CD4-positive, alpha-beta T cell (primary cell): ENCODE data around the gene CLCN2. TPM values are rescaled to one million over a fixed set of nuclear protein-coding genes. Genes with fewer than 3 reads are reported as not detected.
A peak's percentile ranks its signal among the peaks of the same experiment; 100 is the strongest.

Experiments
- ATAC-seq: fragments of 200-7000 bp; cut with Tn5 transposase; one replicate; pipeline ENCODE4 v1.10.0; 2022; ENCODE audit warnings: mild to moderate bottlenecking; ENCODE audit not compliant: poor library complexity
- CTCF ChIA-PET: fragments of 350-600 bp; sonication (Branson Sonifier 250); formaldehyde crosslinking; loops from one replicate; lab custom pipeline; 2021; ENCODE audit warnings: antibody characterized with exemption, inconsistent platforms; lab: Charles Lee
- POLR2A ChIA-PET: fragments of 350-600 bp; sonication (Branson Sonifier 250); formaldehyde crosslinking; loops from one replicate; lab custom pipeline; 2021; ENCODE audit warnings: antibody characterized with exemption, inconsistent platforms; lab: Charles Lee
- DNase-seq, 14 experiments: peaks; one replicate each; pipeline ENCODE4 v3.0.0-alpha.2; 2013 to 2020; ENCODE audit warnings: mixed read lengths in 2 of 14
- H3K27ac ChIP-seq, 2 donors: one replicate each; pipeline versions ENCODE4 v1.5.1 to v1.7.0; 2013; ENCODE audit warnings: low read length in 2 of 2, low read depth in 1 of 2, mild to moderate bottlenecking in 1 of 2
- H3K27me3 ChIP-seq, 2 experiments: 1 replicate in 1 of 2; 2 replicates in 1 of 2; pipeline versions ENCODE4 v1.6.1 to v1.7.0; 2013; ENCODE audit warnings: low read length in 2 of 2, control low read depth in 1 of 2, mild to moderate bottlenecking in 1 of 2, moderate library complexity in 1 of 2; ENCODE audit not compliant: insufficient read depth in 2 of 2, control insufficient read depth in 1 of 2
- H3K36me3 ChIP-seq: one replicate; pipeline ENCODE4 v1.6.1; 2013; ENCODE audit warnings: low read length, control low read depth; ENCODE audit not compliant: insufficient read depth
- H3K4me1 ChIP-seq: one replicate; pipeline ENCODE4 v1.6.1; 2013; ENCODE audit warnings: low read length, control low read depth; ENCODE audit not compliant: insufficient read depth
- H3K4me3 ChIP-seq: one replicate; pipeline ENCODE4 v1.5.1; 2013; ENCODE audit warnings: mild to moderate bottlenecking, low read length, moderate library complexity
- H3K9me3 ChIP-seq, 2 experiments: 1 replicate in 1 of 2; 2 replicates in 1 of 2; pipeline versions ENCODE4 v1.6.1 to v1.7.0; 2013; ENCODE audit warnings: low read length in 2 of 2, mild to moderate bottlenecking in 2 of 2, control low read depth in 1 of 2, moderate library complexity in 1 of 2; ENCODE audit not compliant: control insufficient read depth in 1 of 2, insufficient read depth in 1 of 2
- H3K27ac Mint-ChIP-seq: one replicate; pipeline ENCODE4 v1.8.0; 2020; ENCODE audit warnings: mixed read lengths
- H3K27me3 Mint-ChIP-seq: one replicate; pipeline ENCODE4 v1.8.0; 2021; ENCODE audit warnings: mixed read lengths
- H3K36me3 Mint-ChIP-seq: one replicate; pipeline ENCODE4 v1.8.0; 2021; ENCODE audit warnings: low read depth, mixed read lengths
- H3K4me1 Mint-ChIP-seq: one replicate; pipeline ENCODE4 v1.8.0; 2021; ENCODE audit warnings: low read depth, mixed read lengths
- H3K4me3 Mint-ChIP-seq: one replicate; pipeline ENCODE4 v1.8.0; 2020; ENCODE audit warnings: mild to moderate bottlenecking, mixed read lengths
- H3K9me3 Mint-ChIP-seq: one replicate; pipeline ENCODE4 v1.8.0; 2020; ENCODE audit warnings: mixed read lengths
- intact Hi-C, 2 experiments: fragments of 100-400 bp; cut with DNase I in 1 of 2; cut with micrococcal nuclease in 1 of 2; formaldehyde crosslinking; loops; one replicate each; pipeline versions ENCODE4 v1.15.1 to v1.9.0; 2023 to 2025; cut with DNase I, micrococcal nuclease
- total RNA-seq, 174 experiments: library from RNA in 2 of 174; stranded (reverse) in 2 of 174; gene quantifications; one replicate each; pipeline ENCODE4 v1.2.3 and lab custom pipeline; 2021 to 2026
- TF ChIP-seq, protein P1 (sequence below): fragments of 200-600 bp; IDR thresholded peaks from one replicate; pipeline ENCODE4 v1.8.0; 2022; ENCODE audit warnings: antibody characterized with exemption, mild to moderate bottlenecking

CLCN2 gene
- total RNA-seq, 2 experiments from 2014 or later, result 3.2 to 3.5 TPM

DNA sequence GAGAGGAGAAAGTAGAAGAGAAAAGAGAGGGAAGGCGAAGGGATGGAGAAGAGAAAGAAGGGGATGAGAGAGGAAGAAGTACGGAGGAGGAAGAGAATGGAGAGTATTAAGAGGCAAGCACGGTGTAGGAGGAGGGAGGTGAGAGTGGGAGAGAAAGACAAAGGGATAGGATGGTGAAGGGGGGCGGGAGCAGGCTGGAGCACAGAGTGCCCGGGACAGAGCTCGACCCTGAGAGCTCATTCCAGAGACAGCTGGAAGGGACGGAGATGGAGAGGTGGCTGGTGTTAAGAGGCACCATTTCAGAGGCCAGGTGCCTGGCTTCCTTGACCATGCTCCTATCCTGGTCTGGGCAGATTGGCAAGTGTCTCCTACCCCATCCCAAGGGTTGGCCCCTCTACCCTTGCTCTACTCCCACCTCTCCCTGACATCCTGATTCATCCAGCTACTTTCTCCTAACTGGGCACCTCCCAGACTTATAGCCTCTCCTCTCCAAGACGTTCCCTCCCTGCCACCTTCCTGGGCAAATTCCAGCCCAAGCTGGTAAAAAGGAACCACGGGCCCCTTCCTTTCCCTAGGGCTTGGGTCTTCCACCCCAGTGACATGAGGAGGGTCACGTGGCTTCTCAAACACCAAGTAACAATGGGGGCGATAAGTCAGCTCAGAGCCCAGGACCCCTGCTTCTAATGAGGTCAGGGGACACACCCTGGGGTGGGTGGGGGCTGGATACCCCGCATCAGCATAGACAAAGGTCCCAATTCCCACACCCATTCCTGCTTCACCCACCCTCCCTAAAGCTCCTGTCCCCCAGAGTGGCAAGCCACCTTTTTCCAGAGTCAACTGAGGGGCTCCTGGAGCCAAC lies 1.1 kb downstream of the CLCN2 start:
- ATAC-seq (no peak), DNase-seq (peak in 1 of 14 experiments; percentile 21)
- Mint-ChIP-seq H3K27me3 (no peaks in the 10 kb centered on the region), H3K36me3 (peaks cover 25% of the 10 kb centered on the region), H3K4me1 (peaks cover 26% of the 10 kb centered on the region), H3K4me3 (peak overlapping the region; percentile 72), H3K27ac (peak overlapping the region; percentile 6), H3K9me3 (no peaks in the 10 kb centered on the region)
- intact Hi-C loops, result loop anchor here in 1 of 2 experiments (2.0 to 10.0 kb wide), 4 partner anchors 23 to 465 kb away; partner anchors contain the start of genes ABCF3, ALG3, EEF1AKMT4 and FAM131A
- Histone ChIP-seq H3K36me3 (no peaks in the 10 kb centered on the region), H3K27me3 (no peaks in the 10 kb centered on the region), H3K9me3 (no peaks in the 10 kb centered on the region), H3K4me3 (no peak overlapping the region), H3K27ac (no peak overlapping the region), H3K4me1 (peaks cover 37% of the 10 kb centered on the region)
- TF ChIP-seq, protein P1, sequence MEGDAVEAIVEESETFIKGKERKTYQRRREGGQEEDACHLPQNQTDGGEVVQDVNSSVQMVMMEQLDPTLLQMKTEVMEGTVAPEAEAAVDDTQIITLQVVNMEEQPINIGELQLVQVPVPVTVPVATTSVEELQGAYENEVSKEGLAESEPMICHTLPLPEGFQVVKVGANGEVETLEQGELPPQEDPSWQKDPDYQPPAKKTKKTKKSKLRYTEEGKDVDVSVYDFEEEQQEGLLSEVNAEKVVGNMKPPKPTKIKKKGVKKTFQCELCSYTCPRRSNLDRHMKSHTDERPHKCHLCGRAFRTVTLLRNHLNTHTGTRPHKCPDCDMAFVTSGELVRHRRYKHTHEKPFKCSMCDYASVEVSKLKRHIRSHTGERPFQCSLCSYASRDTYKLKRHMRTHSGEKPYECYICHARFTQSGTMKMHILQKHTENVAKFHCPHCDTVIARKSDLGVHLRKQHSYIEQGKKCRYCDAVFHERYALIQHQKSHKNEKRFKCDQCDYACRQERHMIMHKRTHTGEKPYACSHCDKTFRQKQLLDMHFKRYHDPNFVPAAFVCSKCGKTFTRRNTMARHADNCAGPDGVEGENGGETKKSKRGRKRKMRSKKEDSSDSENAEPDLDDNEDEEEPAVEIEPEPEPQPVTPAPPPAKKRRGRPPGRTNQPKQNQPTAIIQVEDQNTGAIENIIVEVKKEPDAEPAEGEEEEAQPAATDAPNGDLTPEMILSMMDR, result no peak
- CTCF ChIA-PET, result interaction anchor here (1.4 kb wide), 1 partner anchor 11 kb away, joined by 3 read pairs; no protein-coding TSS in a partner anchor
- POLR2A ChIA-PET, result interaction anchor here (1.0 kb wide), 1 partner anchor 169 kb away, joined by 3 read pairs; no protein-coding TSS in a partner anchor

DNA sequence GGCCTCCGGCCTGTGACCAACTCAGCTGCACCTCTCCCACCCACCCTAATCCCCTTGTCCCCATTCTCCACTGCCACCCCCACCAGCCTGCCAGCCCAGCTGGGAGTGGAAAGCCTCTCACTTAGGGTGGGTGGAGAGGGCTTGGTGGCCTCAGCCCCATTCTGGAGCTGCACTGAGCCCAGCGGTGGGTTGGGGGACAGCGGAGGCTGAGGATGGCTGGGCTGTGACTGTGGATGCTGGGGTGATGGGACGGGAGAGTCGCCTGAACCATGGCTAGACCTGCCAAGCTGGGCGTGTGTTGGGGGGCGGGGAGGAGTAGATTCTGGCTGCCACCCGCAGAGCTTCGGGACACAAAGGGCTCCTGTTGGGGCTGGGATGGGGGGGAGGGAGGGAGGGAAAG lies 1.8 kb downstream of the CLCN2 start:
- ATAC-seq (no peak), DNase-seq (peak in 1 of 14 experiments; percentile 17)
- H3K27ac Mint-ChIP-seq, result no peak overlapping the region
- H3K9me3 ChIP-seq, result no peaks in the 10 kb centered on the region
- ChIA-PET POLR2A (no interaction called here), CTCF (interaction anchor here (1.4 kb wide), 1 partner anchor 12 kb away, joined by 3 read pairs; no protein-coding TSS in a partner anchor)
- no peaks in the 10 kb centered on the region for H3K27me3 Mint-ChIP-seq
- no peaks in the 10 kb centered on the region for H3K36me3 ChIP-seq
- intact Hi-C loops, result loop anchor here in 1 of 2 experiments (2.0 to 10.0 kb wide), 5 partner anchors 23 to 465 kb away; partner anchors contain the start of genes ABCF3, ALG3, EEF1AKMT4 and FAM131A
- no peaks in the 10 kb centered on the region for H3K9me3 Mint-ChIP-seq
- H3K4me1 Mint-ChIP-seq, result peaks cover 19% of the 10 kb centered on the region
- H3K27me3 ChIP-seq, result no peaks in the 10 kb centered on the region
- TF ChIP-seq, protein P1, result no peak
- H3K4me1 ChIP-seq, result peaks cover 37% of the 10 kb centered on the region
- H3K36me3 Mint-ChIP-seq, result peaks cover 18% of the 10 kb centered on the region
- H3K4me3 Mint-ChIP-seq, result peak overlapping the region; percentile 72
- no peak overlapping the region for H3K27ac ChIP-seq
- no peak overlapping the region for H3K4me3 ChIP-seq

DNA sequence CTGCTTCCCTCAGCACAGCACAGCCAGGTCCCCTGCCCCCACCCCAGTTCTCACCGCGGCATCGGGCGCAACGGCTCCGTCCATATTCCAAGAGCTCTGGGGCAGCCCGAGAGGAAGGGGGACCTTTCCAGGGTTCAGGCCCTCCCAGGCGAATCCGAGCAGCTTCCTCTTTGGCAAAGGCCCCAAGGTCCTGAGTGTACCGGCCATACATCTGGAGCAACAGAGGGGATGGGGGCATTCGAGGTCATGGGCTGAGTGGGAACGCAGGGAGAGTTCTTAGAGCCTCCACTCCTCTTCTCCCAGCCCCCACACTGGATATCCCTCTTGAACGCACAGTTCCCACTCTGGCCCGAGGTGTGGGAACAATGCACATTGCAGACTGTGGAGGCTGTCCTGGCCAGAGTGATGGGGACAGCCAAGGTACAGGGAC lies 2.5 kb downstream of the CLCN2 start:
- no peaks in the 10 kb centered on the region for H3K9me3 Mint-ChIP-seq
- Histone ChIP-seq H3K27me3 (no peaks in the 10 kb centered on the region), H3K9me3 (no peaks in the 10 kb centered on the region), H3K4me1 (peaks cover 36% of the 10 kb centered on the region), H3K4me3 (no peak overlapping the region), H3K27ac (no peak overlapping the region), H3K36me3 (no peaks in the 10 kb centered on the region)
- no peak overlapping the region for H3K27ac Mint-ChIP-seq
- H3K4me1 Mint-ChIP-seq, result peaks cover 14% of the 10 kb centered on the region
- peaks cover 15% of the 10 kb centered on the region for H3K36me3 Mint-ChIP-seq
- POLR2A ChIA-PET, result interaction anchor here (0.6 kb wide), 1 partner anchor 171 kb away, joined by 3 read pairs; no protein-coding TSS in a partner anchor
- peak overlapping the region; percentile 45 for H3K4me3 Mint-ChIP-seq
- peak in 1 of 14 experiments; percentile 12 for DNase-seq
- TF ChIP-seq, protein P1, result no peak
- H3K27me3 Mint-ChIP-seq, result no peaks in the 10 kb centered on the region
- intact Hi-C loops, result loop anchor here in 1 of 2 experiments (5.0 kb wide), 1 partner anchor 168 kb away; no protein-coding TSS in a partner anchor
- CTCF ChIA-PET, result no interaction called here
- ATAC-seq, result no peak
